Measurements from ENCODE around the gene CMTR1.

Gene CMTR1

DNA sequence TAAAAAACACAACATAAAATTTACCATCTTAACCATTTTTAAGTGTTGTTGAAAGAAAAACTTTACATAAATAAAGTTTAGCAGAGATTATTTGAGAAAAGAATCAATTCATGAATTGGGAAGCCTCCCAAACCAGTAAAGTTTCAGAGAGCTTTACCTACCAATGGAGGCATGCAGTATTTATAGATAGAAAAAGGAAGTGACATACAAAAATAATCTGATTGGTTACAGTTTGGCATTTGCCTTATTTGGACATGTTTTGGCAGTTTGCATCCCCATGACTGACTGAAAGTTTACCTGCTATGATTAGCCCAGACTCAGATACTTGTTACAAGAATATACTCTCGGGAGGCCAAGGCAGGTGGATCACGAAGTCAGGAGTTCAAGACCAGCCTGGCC, 3.7 kb upstream of the CMTR1 start:
- peaks cover 4% of the 10 kb centered on the region for H3K27me3 Mint-ChIP-seq (ENCODE audit: low read depth)
- no peak overlapping the region for H3K4me3 Mint-ChIP-seq
- no peak overlapping the region for H3K27ac Mint-ChIP-seq
- TF ChIP-seq CTCF (IDR thresholded peaks at IDR 0.05; ENCODE audit: unreplicated experiment in 3 of 3), result no peak
- H3K9me3 Mint-ChIP-seq, result peaks cover 21% of the 10 kb centered on the region
- H3K4me1 Mint-ChIP-seq, result peaks cover 16% of the 10 kb centered on the region
- no peaks in the 10 kb centered on the region for H3K36me3 Mint-ChIP-seq (ENCODE audit: low read depth)

DNA sequence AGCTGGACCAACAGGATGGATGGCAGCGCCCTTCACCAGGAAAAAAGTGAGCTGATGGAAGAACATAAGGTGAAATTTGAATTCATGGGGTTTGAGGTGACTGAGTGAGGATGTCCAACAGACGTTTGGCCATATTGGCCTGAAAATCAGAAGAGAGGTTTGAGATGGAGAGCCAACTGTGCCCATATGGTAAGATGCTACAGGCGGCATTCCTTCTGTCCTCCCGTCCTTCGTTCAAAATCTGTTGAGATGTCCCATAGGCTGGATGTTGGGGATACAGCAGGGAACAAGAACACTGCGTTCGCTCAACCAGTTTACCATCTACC, 468 bp upstream of the CMTR1 start:
- TF ChIP-seq CTCF (IDR thresholded peaks at IDR 0.05; ENCODE audit: unreplicated experiment in 3 of 3), result no peak
- H3K27ac Mint-ChIP-seq, result peak overlapping the region; percentile 55 to 94 (median 85)
- peaks cover 31% of the 10 kb centered on the region for H3K4me1 Mint-ChIP-seq
- peak overlapping the region; percentile 89 to 95 (median 92) for H3K4me3 Mint-ChIP-seq
- H3K36me3 Mint-ChIP-seq (ENCODE audit: low read depth), result peaks cover 13% of the 10 kb centered on the region
- H3K9me3 Mint-ChIP-seq, result peaks cover 8% of the 10 kb centered on the region
- H3K27me3 Mint-ChIP-seq (ENCODE audit: low read depth), result peaks cover 4% of the 10 kb centered on the region

- Mint-ChIP-seq H3K27me3 (ENCODE audit: low read depth) (no peaks in the 10 kb centered on the region), H3K36me3 (ENCODE audit: low read depth) (peaks cover 19% of the 10 kb centered on the region), H3K9me3 (peaks cover 4% of the 10 kb centered on the region), H3K27ac (peak overlapping the region; percentile 87 to 94 (median 87)), H3K4me3 (peak overlapping the region; percentile 89 to 95 (median 92)), H3K4me1 (peaks cover 31% of the 10 kb centered on the region)
- no peak for TF ChIP-seq CTCF (IDR thresholded peaks at IDR 0.05; ENCODE audit: unreplicated experiment in 3 of 3)
Observed at GRCh38 chr6:37433657-37434271, 743 bp downstream of the CMTR1 start.

- no peak for TF ChIP-seq CTCF (IDR thresholded peaks at IDR 0.05; ENCODE audit: unreplicated experiment in 3 of 3)
- no peak overlapping the region for H3K27ac Mint-ChIP-seq
- H3K36me3 Mint-ChIP-seq (ENCODE audit: low read depth), result peaks cover 19% of the 10 kb centered on the region
- peaks cover 31% of the 10 kb centered on the region for H3K4me1 Mint-ChIP-seq
- no peaks in the 10 kb centered on the region for H3K27me3 Mint-ChIP-seq (ENCODE audit: low read depth)
- peak overlapping the region; percentile 89 to 95 (median 92) for H3K4me3 Mint-ChIP-seq
- no peaks in the 10 kb centered on the region for H3K9me3 Mint-ChIP-seq
Observed at GRCh38 chr6:37435373-37435772, 2.4 kb downstream of the CMTR1 start.

DNA sequence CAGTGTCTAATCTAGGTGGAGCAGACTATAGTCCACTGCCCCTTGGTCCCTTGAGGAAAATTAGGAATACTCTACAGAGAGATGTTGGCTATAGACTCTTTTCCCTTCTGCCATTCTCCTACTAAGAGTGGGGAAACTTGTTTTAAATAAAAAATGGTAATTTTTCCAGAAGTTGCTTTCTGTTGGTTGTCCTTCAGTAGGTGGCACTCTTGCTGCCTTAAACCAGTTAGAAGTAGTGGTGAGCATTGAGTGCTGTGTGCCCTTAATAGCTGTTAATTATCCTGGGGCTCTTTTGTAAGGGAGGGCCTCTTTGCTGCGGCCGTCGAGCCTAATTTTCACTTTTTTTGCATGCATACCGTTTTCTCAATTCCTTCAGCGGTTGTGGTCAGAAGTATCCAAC, 2.8 kb downstream of the CMTR1 start:
- peaks cover 19% of the 10 kb centered on the region for H3K36me3 Mint-ChIP-seq (ENCODE audit: low read depth)

More for the DNA sequence above, 2.8 kb downstream of the CMTR1 start:
- TF ChIP-seq CTCF (IDR thresholded peaks at IDR 0.05; ENCODE audit: unreplicated experiment in 3 of 3), result no peak
- Mint-ChIP-seq H3K27ac (no peak overlapping the region), H3K4me3 (peak overlapping the region; percentile 35 to 92 (median 89)), H3K9me3 (no peaks in the 10 kb centered on the region), H3K4me1 (peaks cover 31% of the 10 kb centered on the region), H3K27me3 (ENCODE audit: low read depth) (no peaks in the 10 kb centered on the region)
